Breast epithelium (tissue), 3 donors: ENCODE measurements around the gene NUDT9.

ENCODE experiments used
- CTCF ChIP-seq, 3 donors: fragments of 450-650 bp; IDR thresholded peaks; one replicate each; pipeline ENCODE4 v1.5.1; 2016 to 2017; ENCODE audit warnings: antibody characterized with exemption in 3 of 3, mild to moderate bottlenecking in 3 of 3, moderate library complexity in 3 of 3
- POLR2A ChIP-seq: fragments of 450-650 bp; IDR thresholded peaks from one replicate; pipeline ENCODE4 v1.6.1; 2016; ENCODE audit warnings: antibody characterized with exemption, mild to moderate bottlenecking, moderate library complexity
- POLR2AphosphoS5 ChIP-seq, 3 donors: sonication (generic); formaldehyde crosslinking; IDR thresholded peaks; one replicate each; pipeline ENCODE4 v1.6.1; 2017; ENCODE audit warnings: antibody characterized with exemption in 3 of 3

GRCh38 chr4:87399148-87399547 lies 23.2 kb upstream of the NUDT9 start:
- no peak for TF ChIP-seq CTCF (IDR thresholded peaks at IDR 0.05)
- TF ChIP-seq POLR2A = no peak
- no peak for TF ChIP-seq POLR2AphosphoS5 (IDR thresholded peaks at IDR 0.05)
